Measurements from ENCODE around the gene CCNB1IP1.
"Not testable (repeated sequence)": the region's sequence is repeated elsewhere in the genome, so short reads cannot be mapped to it uniquely, and the experiment has no call there.

Gene CCNB1IP1

GRCh38 chr14:20341032-20341431, 8.0 kb upstream of the CCNB1IP1 start:
- DNase-seq (ENCODE audit: low read depth); H3K4me3 ChIP-seq (ENCODE audit: low read depth, low read length): not testable (repeated sequence)

GRCh38 chr14:20334017-20334416, 938 bp upstream of the CCNB1IP1 start:
- H3K4me3 ChIP-seq (ENCODE audit: low read depth, low read length): no peak overlapping the region
- DNase-seq (ENCODE audit: low read depth): no peak

GRCh38 chr14:20333494-20333841, 389 bp upstream of the CCNB1IP1 start:
- H3K4me3 ChIP-seq (ENCODE audit: low read depth, low read length): peak overlapping the region; percentile 73
- DNase-seq (ENCODE audit: low read depth): no peak

GRCh38 chr14:20332431-20332787, 670 bp downstream of the CCNB1IP1 start:
- peak overlapping the region; percentile 73 for H3K4me3 ChIP-seq (ENCODE audit: low read depth, low read length)
- no peak for DNase-seq (ENCODE audit: low read depth)

- no peak for DNase-seq (ENCODE audit: low read depth)
- no peak overlapping the region for H3K4me3 ChIP-seq (ENCODE audit: low read depth, low read length)
Observed at GRCh38 chr14:20331053-20331613, 1.9 kb downstream of the CCNB1IP1 start.

- no peak overlapping the region for H3K4me3 ChIP-seq (ENCODE audit: low read depth, low read length)
- no peak for DNase-seq (ENCODE audit: low read depth)
Observed at GRCh38 chr14:20329355-20329754, 3.7 kb downstream of the CCNB1IP1 start.

GRCh38 chr14:20328705-20329104, 4.4 kb downstream of the CCNB1IP1 start:
- H3K4me3 ChIP-seq (ENCODE audit: low read depth, low read length): no peak overlapping the region
- DNase-seq (ENCODE audit: low read depth): no peak

- H3K4me3 ChIP-seq (ENCODE audit: low read depth, low read length): no peak overlapping the region
- peak; percentile 19 for DNase-seq (ENCODE audit: low read depth)
Observed at GRCh38 chr14:20327005-20327869, 5.8 kb downstream of the CCNB1IP1 start.

GRCh38 chr14:20317720-20318119, 15.4 kb downstream of the CCNB1IP1 start:
- no peak for DNase-seq (ENCODE audit: low read depth)
- H3K4me3 ChIP-seq (ENCODE audit: low read depth, low read length): no peak overlapping the region

GRCh38 chr14:20314026-20314425, 19.1 kb downstream of the CCNB1IP1 start:
- H3K4me3 ChIP-seq (ENCODE audit: low read depth, low read length): no peak overlapping the region
- no peak for DNase-seq (ENCODE audit: low read depth)

GRCh38 chr14:20306079-20306423, 27.0 kb downstream of the CCNB1IP1 start:
- DNase-seq (ENCODE audit: low read depth): no peak
- H3K4me3 ChIP-seq (ENCODE audit: low read depth, low read length): no peak overlapping the region

GRCh38 chr14:20305265-20306078, 27.6 kb downstream of the CCNB1IP1 start, which contains the start of gene TTC5:
Gene TTC5 (minus strand): TSS chr14:20305951. CDS start chr14:20305937, 14 bp downstream.
- H3K4me3 ChIP-seq (ENCODE audit: low read depth, low read length): peak within 1 kb of the TSS; percentile 72
- peak; percentile 59 for DNase-seq (ENCODE audit: low read depth)

GRCh38 chr14:20302042-20302755, 30.9 kb downstream of the CCNB1IP1 start:
- no peak overlapping the region for H3K4me3 ChIP-seq (ENCODE audit: low read depth, low read length)
- DNase-seq (ENCODE audit: low read depth): no peak

GRCh38 chr14:20295067-20295466, 38.0 kb downstream of the CCNB1IP1 start:
- no peak for DNase-seq (ENCODE audit: low read depth)
- no peak overlapping the region for H3K4me3 ChIP-seq (ENCODE audit: low read depth, low read length)

GRCh38 chr14:20294636-20295035, 38.4 kb downstream of the CCNB1IP1 start:
- DNase-seq (ENCODE audit: low read depth): no peak
- H3K4me3 ChIP-seq (ENCODE audit: low read depth, low read length): no peak overlapping the region

- not testable (repeated sequence) for DNase-seq (ENCODE audit: low read depth); H3K4me3 ChIP-seq (ENCODE audit: low read depth, low read length)
Observed at GRCh38 chr14:20281998-20282397, 51.1 kb downstream of the CCNB1IP1 start.

- DNase-seq (ENCODE audit: low read depth); H3K4me3 ChIP-seq (ENCODE audit: low read depth, low read length): not testable (repeated sequence)
Observed at GRCh38 chr14:20280265-20280664, 52.8 kb downstream of the CCNB1IP1 start.

- H3K4me3 ChIP-seq (ENCODE audit: low read depth, low read length): no peak overlapping the region
- DNase-seq (ENCODE audit: low read depth): no peak
Observed at GRCh38 chr14:20278414-20278813, 54.7 kb downstream of the CCNB1IP1 start.

GRCh38 chr14:20277409-20277808, 55.7 kb downstream of the CCNB1IP1 start:
- no peak for DNase-seq (ENCODE audit: low read depth)
- H3K4me3 ChIP-seq (ENCODE audit: low read depth, low read length): no peak overlapping the region

GRCh38 chr14:20274062-20274461, 59.0 kb downstream of the CCNB1IP1 start:
- no peak for DNase-seq (ENCODE audit: low read depth)
- H3K4me3 ChIP-seq (ENCODE audit: low read depth, low read length): no peak overlapping the region
